Muscle layer of duodenum (tissue), 2 donors: ENCODE results near the gene ASF1A.
"Not testable (repeated sequence)": the region's sequence is repeated elsewhere in the genome, so short reads cannot be mapped to it uniquely, and the experiment has no call there.

Source experiments
- H3K27ac ChIP-seq: one replicate; pipeline ENCODE4 v1.7.0; 2013; ENCODE audit warnings: mild to moderate bottlenecking, low read length
- H3K27me3 ChIP-seq: one replicate; pipeline ENCODE4 v1.7.0; 2013; ENCODE audit warnings: low read depth, mild to moderate bottlenecking, control low read depth, low read length
- H3K36me3 ChIP-seq, 2 donors: one replicate each; pipeline ENCODE4 v1.7.0; 2013; ENCODE audit warnings: low read length in 2 of 2, control low read depth in 1 of 2, mild to moderate bottlenecking in 1 of 2; ENCODE audit not compliant: insufficient read depth in 2 of 2, control insufficient read depth in 1 of 2
- H3K4me1 ChIP-seq, 2 donors: one replicate each; pipeline ENCODE4 v1.7.0; 2013; ENCODE audit warnings: low read length in 2 of 2, mild to moderate bottlenecking in 2 of 2, control low read depth in 1 of 2, moderate library complexity in 1 of 2; ENCODE audit not compliant: insufficient read depth in 2 of 2, control insufficient read depth in 1 of 2
- H3K4me3 ChIP-seq, 2 donors: one replicate each; pipeline ENCODE4 v1.7.0; 2013; ENCODE audit warnings: low read length in 2 of 2, low read depth in 1 of 2, mild to moderate bottlenecking in 1 of 2
- H3K9me3 ChIP-seq, 2 donors: one replicate each; pipeline ENCODE4 v1.7.0; 2013; ENCODE audit warnings: low read length in 2 of 2, control low read depth in 1 of 2, mild to moderate bottlenecking in 1 of 2; ENCODE audit not compliant: control insufficient read depth in 1 of 2
- donor health status: healthy.

ASF1A gene

DNA sequence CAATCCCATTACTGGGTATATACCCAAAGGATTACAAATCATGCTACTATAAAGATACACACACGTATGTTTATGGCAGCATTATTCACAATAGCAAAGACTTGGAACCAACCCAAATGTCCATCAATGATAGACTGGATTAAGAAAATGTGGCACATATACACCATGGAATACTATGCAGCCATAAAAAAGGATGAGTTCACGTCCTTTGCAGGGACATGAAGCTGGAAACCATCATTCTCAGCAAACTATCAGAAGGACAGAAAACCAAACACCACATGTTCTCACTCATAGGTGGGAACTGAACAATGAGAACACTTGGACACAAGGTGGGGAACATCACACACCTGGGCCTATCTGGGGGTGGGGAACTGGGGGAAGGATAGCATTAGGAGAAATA, 25.1 kb upstream of the ASF1A start:
- not testable (repeated sequence) for H3K4me1 ChIP-seq, H3K9me3 ChIP-seq, H3K4me3 ChIP-seq, H3K36me3 ChIP-seq, H3K27ac ChIP-seq, H3K27me3 ChIP-seq

DNA sequence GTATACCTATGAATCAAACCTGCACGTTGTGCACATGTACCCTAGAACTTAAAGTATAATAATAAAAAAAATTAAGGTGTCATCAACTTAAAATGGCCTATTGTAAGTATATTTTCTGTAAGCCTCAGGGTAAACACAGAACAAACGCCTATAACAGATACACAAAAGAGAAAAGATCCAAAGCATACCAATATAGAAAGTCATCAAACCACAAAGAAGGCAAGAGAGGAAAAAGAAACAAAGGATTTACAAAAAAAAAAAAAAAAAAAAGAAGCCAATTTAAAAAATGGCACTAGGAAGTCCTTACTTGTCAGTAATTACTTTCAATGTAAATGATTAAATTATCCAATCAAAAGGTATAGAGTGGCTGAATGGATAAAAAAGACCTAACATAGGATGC, 24.6 kb upstream of the ASF1A start:
- H3K4me1 ChIP-seq = no peaks in the 10 kb centered on the region
- H3K4me3 ChIP-seq = no peak overlapping the region
- H3K36me3 ChIP-seq = no peaks in the 10 kb centered on the region
- H3K27ac ChIP-seq = no peak overlapping the region
- no peaks in the 10 kb centered on the region for H3K27me3 ChIP-seq
- no peaks in the 10 kb centered on the region for H3K9me3 ChIP-seq

DNA sequence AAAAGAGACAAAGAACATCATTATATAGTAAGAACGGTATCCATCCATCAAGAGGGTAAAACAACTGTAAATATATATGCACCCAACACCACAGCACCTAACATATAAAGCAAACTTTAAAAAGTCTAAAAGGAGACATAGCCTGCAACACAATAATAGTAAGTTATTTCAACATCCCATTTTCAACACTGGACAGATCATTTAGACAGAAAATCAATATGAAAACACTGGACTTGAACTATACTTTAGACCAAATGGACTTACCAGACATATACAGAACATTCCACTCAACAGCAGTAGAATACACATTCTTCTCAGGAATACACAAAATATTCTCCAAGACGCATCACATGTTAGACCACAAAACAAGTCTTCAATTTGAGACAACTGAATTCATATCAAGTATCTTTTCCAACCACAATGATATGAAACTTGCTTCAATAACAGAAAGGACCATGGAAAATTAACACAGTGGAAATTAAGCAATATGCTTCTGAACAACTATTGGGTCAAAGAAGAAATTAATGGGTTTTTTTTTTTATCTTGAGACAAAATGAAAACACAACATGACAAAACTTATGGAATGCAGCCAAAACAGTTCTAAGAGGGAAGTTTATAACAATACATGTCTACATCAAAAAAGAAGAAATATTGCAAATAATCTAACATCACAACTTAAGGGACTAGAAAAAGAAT, 23.9 kb upstream of the ASF1A start:
- Histone ChIP-seq H3K4me3 (no peak overlapping the region), H3K9me3 (no peaks in the 10 kb centered on the region), H3K27me3 (no peaks in the 10 kb centered on the region), H3K27ac (no peak overlapping the region), H3K36me3 (no peaks in the 10 kb centered on the region), H3K4me1 (no peaks in the 10 kb centered on the region)

GRCh38 chr6:118871331-118871730, 22.6 kb upstream of the ASF1A start:
- Histone ChIP-seq H3K4me1 (no peaks in the 10 kb centered on the region), H3K27ac (no peak overlapping the region), H3K27me3 (no peaks in the 10 kb centered on the region), H3K9me3 (no peaks in the 10 kb centered on the region), H3K36me3 (no peaks in the 10 kb centered on the region), H3K4me3 (no peak overlapping the region)

- no peaks in the 10 kb centered on the region for H3K4me1 ChIP-seq
- no peak overlapping the region for H3K27ac ChIP-seq
- no peaks in the 10 kb centered on the region for H3K9me3 ChIP-seq
- H3K27me3 ChIP-seq = no peaks in the 10 kb centered on the region
- no peaks in the 10 kb centered on the region for H3K36me3 ChIP-seq
- no peak overlapping the region for H3K4me3 ChIP-seq
Measured at GRCh38 chr6:118872318-118872717, 21.6 kb upstream of the ASF1A start.

- Histone ChIP-seq H3K4me1 (no peaks in the 10 kb centered on the region), H3K27me3 (no peaks in the 10 kb centered on the region), H3K9me3 (no peaks in the 10 kb centered on the region), H3K27ac (no peak overlapping the region), H3K36me3 (no peaks in the 10 kb centered on the region), H3K4me3 (no peak overlapping the region)
Measured at GRCh38 chr6:118872726-118873125, 21.2 kb upstream of the ASF1A start.

DNA sequence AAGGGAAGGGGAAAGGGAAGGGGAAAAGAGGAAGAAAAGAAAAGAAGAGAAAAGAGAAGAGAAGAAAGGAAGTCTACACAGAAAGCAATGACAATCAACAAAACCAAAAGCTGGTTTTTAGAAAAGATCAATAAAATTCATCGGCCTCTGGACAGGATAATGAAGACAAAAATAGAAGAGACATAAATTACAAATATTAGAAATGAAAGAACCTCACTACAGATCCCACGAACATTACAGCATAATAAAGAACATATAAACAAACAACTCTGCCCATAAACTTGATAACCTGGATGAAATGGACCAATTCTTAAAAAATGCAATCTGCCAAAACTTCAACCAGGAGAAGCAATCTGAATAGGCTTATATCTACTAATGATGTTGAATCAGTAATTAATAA, 20.7 kb upstream of the ASF1A start:
- Histone ChIP-seq H3K9me3 (no peaks in the 10 kb centered on the region), H3K27ac (no peak overlapping the region), H3K4me1 (no peaks in the 10 kb centered on the region), H3K27me3 (no peaks in the 10 kb centered on the region), H3K4me3 (no peak overlapping the region), H3K36me3 (no peaks in the 10 kb centered on the region)

- Histone ChIP-seq H3K9me3 (no peaks in the 10 kb centered on the region), H3K27ac (no peak overlapping the region), H3K27me3 (no peaks in the 10 kb centered on the region), H3K36me3 (no peaks in the 10 kb centered on the region), H3K4me1 (no peaks in the 10 kb centered on the region), H3K4me3 (no peak overlapping the region)
Measured at GRCh38 chr6:118875672-118876071, 18.3 kb upstream of the ASF1A start.

DNA sequence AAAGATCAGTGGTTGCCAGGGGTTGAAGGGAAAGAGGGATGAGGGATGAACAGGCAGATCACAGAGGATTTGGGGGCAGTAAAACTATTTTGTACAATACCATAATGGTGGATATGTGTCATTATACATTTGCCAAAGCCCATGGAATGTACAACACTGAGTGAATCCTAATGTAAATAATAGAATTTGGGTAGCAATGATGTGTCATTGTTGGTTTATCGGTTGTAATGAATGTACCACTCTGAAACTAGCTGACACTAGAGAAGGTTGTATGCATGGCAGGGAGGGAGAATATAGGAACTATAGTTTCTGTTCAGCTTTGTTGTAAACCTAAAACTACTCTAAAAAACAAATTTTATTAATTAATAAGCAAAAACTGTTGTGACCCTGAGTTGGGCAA, 17.8 kb upstream of the ASF1A start:
- Histone ChIP-seq H3K4me1 (no peaks in the 10 kb centered on the region), H3K4me3 (no peak overlapping the region), H3K36me3 (no peaks in the 10 kb centered on the region), H3K27ac (no peak overlapping the region), H3K9me3 (no peaks in the 10 kb centered on the region), H3K27me3 (no peaks in the 10 kb centered on the region)

- Histone ChIP-seq H3K4me3 (no peak overlapping the region), H3K27me3 (no peaks in the 10 kb centered on the region), H3K4me1 (no peaks in the 10 kb centered on the region), H3K9me3 (no peaks in the 10 kb centered on the region), H3K36me3 (no peaks in the 10 kb centered on the region), H3K27ac (no peak overlapping the region)
Measured at GRCh38 chr6:118876814-118877213, 17.1 kb upstream of the ASF1A start.

- H3K9me3 ChIP-seq = no peaks in the 10 kb centered on the region
- H3K4me3 ChIP-seq = no peak overlapping the region
- no peaks in the 10 kb centered on the region for H3K27me3 ChIP-seq
- no peak overlapping the region for H3K27ac ChIP-seq
- no peaks in the 10 kb centered on the region for H3K4me1 ChIP-seq
- no peaks in the 10 kb centered on the region for H3K36me3 ChIP-seq
Measured at GRCh38 chr6:118877806-118878205, 16.1 kb upstream of the ASF1A start.
